IPS DF 6.9 (cell line): Measurements from ENCODE around the gene LYSET.
"Not testable (repeated sequence)": the region's sequence is repeated elsewhere in the genome, so short reads cannot be mapped to it uniquely, and the experiment has no call there.

Experiments
- DNase-seq: peaks from one replicate; pipeline ENCODE4 v3.0.0-alpha.2; 2013; ENCODE audit warnings: low read depth, low spot score
- H3K27ac ChIP-seq: one replicate; pipeline ENCODE4 v1.5.1; 2013; ENCODE audit warnings: low read length, control low read depth
- H3K27me3 ChIP-seq: 2 replicates; pipeline ENCODE4 v1.6.1; 2013; ENCODE audit warnings: mild to moderate bottlenecking, low read length; ENCODE audit not compliant: control insufficient read depth, insufficient read depth
- H3K36me3 ChIP-seq: 2 replicates; pipeline ENCODE4 v1.6.1; 2013; ENCODE audit warnings: low read length; ENCODE audit not compliant: control insufficient read depth, insufficient read depth
- H3K4me1 ChIP-seq: 2 replicates; pipeline ENCODE4 v1.6.1; 2013; ENCODE audit warnings: low read length; ENCODE audit not compliant: control insufficient read depth, insufficient read depth
- H3K4me3 ChIP-seq: 2 replicates; pipeline ENCODE4 v1.5.1; 2013; ENCODE audit warnings: mild to moderate bottlenecking, low read length
- H3K9me3 ChIP-seq: 2 replicates; pipeline ENCODE4 v1.6.1; 2013; ENCODE audit warnings: low read length, inconsistent platforms; ENCODE audit not compliant: control insufficient read depth, insufficient read depth
- WGBS: extraction: QIAGEN DNeasy Blood & Tissue Kit; methylation state at CpG from one replicate; pipeline ENCODE4 v1.1.7; 2013; ENCODE audit warnings: mixed read lengths, missing lambda C conversion rate; ENCODE audit not compliant: insufficient read length, insufficient coverage; 5-methylcytosine and 5-hydroxymethylcytosine counted together

Gene LYSET

GRCh38 chr14:93184391-93185348 is at the start of gene LYSET, which contains the start of gene MOAP1:
LYSET (plus strand) TSS chr14:93185317; CDS start chr14:93185406, 89 bp downstream.
MOAP1 (minus strand) TSS chr14:93184897; CDS start chr14:93184242, 655 bp downstream.
- no CpG with 5 or more reads among the region's 124 CpGs for WGBS
- no peaks in the 10 kb centered on the region for H3K27me3 ChIP-seq

GRCh38 chr14:93135399-93135798 is 49.7 kb upstream of the LYSET start:
- no peaks in the 10 kb centered on the region for H3K27me3 ChIP-seq
- H3K36me3 ChIP-seq: no peaks in the 10 kb centered on the region
- no peaks in the 10 kb centered on the region for H3K4me1 ChIP-seq
- no peak overlapping the region for H3K27ac ChIP-seq
- H3K4me3 ChIP-seq: no peak overlapping the region
- H3K9me3 ChIP-seq: no peaks in the 10 kb centered on the region
- no peak for DNase-seq
- no CpG with 5 or more reads among the region's 5 CpGs for WGBS

More at GRCh38 chr14:93184391-93185348, at the start of gene LYSET, which contains the start of gene MOAP1:
- peak; percentile 31 for DNase-seq
- H3K36me3 ChIP-seq: no peaks in the 10 kb centered on the region; the same call in 1 of the 2 replicates
- no peak within 1 kb of the TSS for H3K27ac ChIP-seq
- H3K4me3 ChIP-seq: peak within 1 kb of the TSS; percentile 95
- H3K9me3 ChIP-seq: no peaks in the 10 kb centered on the region
- no peaks in the 10 kb centered on the region for H3K4me1 ChIP-seq

GRCh38 chr14:93136009-93136408 is 49.1 kb upstream of the LYSET start:
- Histone ChIP-seq H3K9me3 (no peaks in the 10 kb centered on the region), H3K4me1 (no peaks in the 10 kb centered on the region), H3K27ac (no peak overlapping the region), H3K4me3 (no peak overlapping the region), H3K36me3 (no peaks in the 10 kb centered on the region), H3K27me3 (no peaks in the 10 kb centered on the region)
- no CpG with 5 or more reads among the region's 8 CpGs for WGBS
- DNase-seq: no peak

- not testable (repeated sequence) for H3K36me3 ChIP-seq, H3K27me3 ChIP-seq, H3K9me3 ChIP-seq, H3K4me1 ChIP-seq, H3K27ac ChIP-seq, H3K4me3 ChIP-seq, DNase-seq
- no CpG with 5 or more reads among the region's 13 CpGs for WGBS
These were observed 48.6 kb upstream of the LYSET start for GRCh38 chr14:93136508-93136907.

- Histone ChIP-seq H3K9me3 (no peaks in the 10 kb centered on the region), H3K4me3 (no peak overlapping the region), H3K4me1 (no peaks in the 10 kb centered on the region), H3K27me3 (no peaks in the 10 kb centered on the region), H3K27ac (no peak overlapping the region), H3K36me3 (no peaks in the 10 kb centered on the region)
- WGBS: no CpG with 5 or more reads among the region's 17 CpGs
- DNase-seq: no peak
These were observed 47.3 kb upstream of the LYSET start for GRCh38 chr14:93137864-93138263.

GRCh38 chr14:93142854-93143652 is 42.1 kb upstream of the LYSET start:
- no peak for DNase-seq

GRCh38 chr14:93146119-93146518 is 39.0 kb upstream of the LYSET start:
- Histone ChIP-seq H3K27ac (no peak overlapping the region), H3K27me3 (no peaks in the 10 kb centered on the region), H3K4me3 (no peak overlapping the region), H3K4me1 (no peaks in the 10 kb centered on the region), H3K9me3 (no peaks in the 10 kb centered on the region), H3K36me3 (no peaks in the 10 kb centered on the region)
- no CpG with 5 or more reads among the region's 9 CpGs for WGBS
- no peak for DNase-seq

More at GRCh38 chr14:93142854-93143652, 42.1 kb upstream of the LYSET start:
- WGBS: no CpG with 5 or more reads among the region's 13 CpGs
- Histone ChIP-seq H3K36me3 (no peaks in the 10 kb centered on the region), H3K9me3 (no peaks in the 10 kb centered on the region), H3K4me3 (no peak overlapping the region), H3K4me1 (no peaks in the 10 kb centered on the region), H3K27me3 (no peaks in the 10 kb centered on the region), H3K27ac (no peak overlapping the region)

GRCh38 chr14:93148979-93149378 is 36.1 kb upstream of the LYSET start:
- Histone ChIP-seq H3K36me3 (no peaks in the 10 kb centered on the region), H3K4me1 (no peaks in the 10 kb centered on the region), H3K4me3 (no peak overlapping the region), H3K9me3 (no peaks in the 10 kb centered on the region), H3K27ac (no peak overlapping the region), H3K27me3 (no peaks in the 10 kb centered on the region)
- no peak for DNase-seq
- WGBS: no CpG with 5 or more reads among the region's 8 CpGs

- no peaks in the 10 kb centered on the region for H3K36me3 ChIP-seq
- no peak overlapping the region for H3K27ac ChIP-seq
- no peak for DNase-seq
- no peak overlapping the region for H3K4me3 ChIP-seq
- H3K27me3 ChIP-seq: no peaks in the 10 kb centered on the region
- no peaks in the 10 kb centered on the region for H3K9me3 ChIP-seq
- WGBS: no CpG with 5 or more reads among the region's 16 CpGs
- H3K4me1 ChIP-seq: no peaks in the 10 kb centered on the region
These were observed 34.6 kb upstream of the LYSET start for GRCh38 chr14:93150227-93151208.
